Activated B cell treated with CpG ODN at 0.5 μM for 24 hours (primary cell): ENCODE measurements around the gene KANK3. TPM values are rescaled to one million over a fixed set of nuclear protein-coding genes. Genes with fewer than 3 reads are reported as not detected.
"Not testable (repeated sequence)": the region's sequence is repeated elsewhere in the genome, so short reads cannot be mapped to it uniquely, and the experiment has no call there.

Experiments
- ATAC-seq: fragments of 200-7000 bp; cut with Tn5 transposase; one replicate; pipeline ENCODE4 v1.10.0; 2021; ENCODE audit warnings: low read depth, mild to moderate bottlenecking, moderate library complexity
- CTCF ChIA-PET: fragments of 350-600 bp; sonication (Branson Sonifier 250); formaldehyde crosslinking; loops from one replicate; lab custom pipeline; 2021; ENCODE audit warnings: antibody characterized with exemption; lab: Charles Lee
- POLR2A ChIA-PET: fragments of 350-600 bp; sonication (Branson Sonifier 250); formaldehyde crosslinking; loops from one replicate; lab custom pipeline; 2021; ENCODE audit warnings: antibody characterized with exemption; lab: Charles Lee
- DNase-seq: peaks from one replicate; pipeline ENCODE4 v3.0.0; 2022
- H3K27ac Mint-ChIP-seq: one replicate; pipeline ENCODE4 v1.8.0; 2020; ENCODE audit warnings: mixed read lengths
- H3K27me3 Mint-ChIP-seq: one replicate; pipeline ENCODE4 v1.8.0; 2021; ENCODE audit warnings: mixed read lengths
- H3K36me3 Mint-ChIP-seq: one replicate; pipeline ENCODE4 v1.8.0; 2021; ENCODE audit warnings: low read depth, mixed read lengths
- H3K4me1 Mint-ChIP-seq: one replicate; pipeline ENCODE4 v1.8.0; 2021; ENCODE audit warnings: mixed read lengths
- H3K4me3 Mint-ChIP-seq: one replicate; pipeline ENCODE4 v1.8.0; 2020; ENCODE audit warnings: mild to moderate bottlenecking, mixed read lengths
- H3K9me3 Mint-ChIP-seq: one replicate; pipeline ENCODE4 v1.8.0; 2020; ENCODE audit warnings: mixed read lengths
- CTCF ChIP-seq: fragments of 200-600 bp; IDR thresholded peaks from one replicate; pipeline ENCODE4 v1.8.0; 2022; ENCODE audit warnings: antibody characterized with exemption, mild to moderate bottlenecking
- intact Hi-C: fragments of 100-400 bp; cut with micrococcal nuclease; formaldehyde crosslinking; loops from one replicate; pipeline ENCODE4 v1.15.1; 2024
- total RNA-seq: library from RNA; stranded (reverse); gene quantifications from 2 replicates; pipeline ENCODE4 v1.2.3, GENCODE V29; 2022

The KANK3 gene
- total RNA-seq, 1 donor from 2014 or later: 0.29 TPM

GRCh38 chr19:8379156-8379891, 36.3 kb upstream of the KANK3 start:
- ATAC-seq, intact Hi-C loops, H3K4me3 Mint-ChIP-seq, POLR2A ChIA-PET, H3K9me3 Mint-ChIP-seq, H3K4me1 Mint-ChIP-seq, DNase-seq, H3K27ac Mint-ChIP-seq, H3K27me3 Mint-ChIP-seq: not testable (repeated sequence)
- CTCF ChIA-PET: interaction anchor here (1.4 kb wide), 1 partner anchor 26 kb away, joined by 3 read pairs; no protein-coding TSS in a partner anchor
- peaks cover 12% of the 10 kb centered on the region for H3K36me3 Mint-ChIP-seq

DNA sequence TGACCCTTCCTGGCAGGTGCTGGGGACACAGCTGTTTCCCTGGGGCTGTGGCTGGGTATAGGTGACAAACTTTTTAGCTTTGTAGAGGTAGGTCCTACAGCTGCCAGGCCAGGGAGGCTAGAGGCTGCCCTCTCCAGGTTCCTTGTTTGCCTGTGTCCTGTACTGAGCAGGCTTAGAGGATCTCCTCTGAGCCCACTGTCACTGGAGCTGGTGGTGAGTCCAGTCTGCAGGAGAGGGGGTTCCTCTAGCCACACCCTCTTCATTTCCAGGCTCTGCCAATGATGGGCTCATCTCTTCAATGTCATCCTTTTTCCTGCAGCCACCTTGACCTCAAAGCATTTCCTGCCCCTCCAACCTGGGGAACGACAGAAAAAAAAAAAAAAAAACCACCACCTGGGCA, 34.5 kb upstream of the KANK3 start:
- H3K4me3 Mint-ChIP-seq: no peak overlapping the region
- peaks cover 17% of the 10 kb centered on the region for H3K36me3 Mint-ChIP-seq
- CTCF ChIA-PET: no interaction called here
- no peaks in the 10 kb centered on the region for H3K4me1 Mint-ChIP-seq
- POLR2A ChIA-PET: no interaction called here
- no peak overlapping the region for H3K27ac Mint-ChIP-seq
- no peaks in the 10 kb centered on the region for H3K9me3 Mint-ChIP-seq
- intact Hi-C loops: no loop called here
- no peak for TF ChIP-seq CTCF
- no peak for ATAC-seq
- DNase-seq: no peak
- H3K27me3 Mint-ChIP-seq: no peaks in the 10 kb centered on the region

DNA sequence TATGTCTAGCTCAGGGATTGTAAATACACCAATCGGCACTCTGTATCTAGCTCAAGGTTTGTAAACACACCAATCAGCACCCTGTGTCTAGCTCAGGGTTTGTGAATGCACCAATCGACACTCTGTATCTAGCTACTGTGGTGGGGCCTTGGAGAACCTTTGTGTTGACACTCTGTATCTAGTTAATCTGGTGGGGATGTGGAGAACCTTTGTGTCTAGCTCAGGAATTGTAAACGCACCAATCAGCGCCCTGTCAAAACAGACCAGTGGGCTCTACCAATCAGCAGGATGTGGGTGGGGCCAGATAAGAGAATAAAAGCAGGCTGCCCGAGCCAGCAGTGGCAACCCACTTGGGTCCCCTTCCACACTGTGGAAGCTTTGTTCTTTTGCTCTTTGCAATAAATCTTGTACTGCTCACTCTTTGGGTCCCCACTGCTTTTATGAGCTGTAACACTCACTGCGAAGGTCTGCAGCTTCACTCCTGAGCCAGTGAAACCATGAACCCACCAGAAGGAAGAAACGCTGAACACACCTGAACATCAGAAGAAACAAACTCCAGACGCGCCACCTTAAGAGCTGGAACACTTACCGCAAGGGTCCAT, 33.4 kb upstream of the KANK3 start:
- intact Hi-C loops, H3K27ac Mint-ChIP-seq, H3K4me1 Mint-ChIP-seq, H3K4me3 Mint-ChIP-seq, DNase-seq, ATAC-seq, H3K9me3 Mint-ChIP-seq, H3K27me3 Mint-ChIP-seq, POLR2A ChIA-PET, CTCF ChIA-PET: not testable (repeated sequence)
- peaks cover 17% of the 10 kb centered on the region for H3K36me3 Mint-ChIP-seq

- H3K27me3 Mint-ChIP-seq, H3K9me3 Mint-ChIP-seq, CTCF ChIA-PET, POLR2A ChIA-PET, H3K27ac Mint-ChIP-seq, ATAC-seq, DNase-seq, H3K4me3 Mint-ChIP-seq, H3K4me1 Mint-ChIP-seq, intact Hi-C loops: not testable (repeated sequence)
- peaks cover 17% of the 10 kb centered on the region for H3K36me3 Mint-ChIP-seq
Measured at GRCh38 chr19:8375766-8376165, 32.7 kb upstream of the KANK3 start.

- ATAC-seq (no peak), DNase-seq (no peak)
- H3K9me3 Mint-ChIP-seq: no peaks in the 10 kb centered on the region
- peaks cover 15% of the 10 kb centered on the region for H3K36me3 Mint-ChIP-seq
- no peaks in the 10 kb centered on the region for H3K4me1 Mint-ChIP-seq
- intact Hi-C loops: no loop called here
- no peak for TF ChIP-seq CTCF
- ChIA-PET POLR2A (no interaction called here), CTCF (no interaction called here)
- no peak overlapping the region for H3K4me3 Mint-ChIP-seq
- no peaks in the 10 kb centered on the region for H3K27me3 Mint-ChIP-seq
- no peak overlapping the region for H3K27ac Mint-ChIP-seq
Measured at GRCh38 chr19:8373867-8374813, 31.1 kb upstream of the KANK3 start.

DNA sequence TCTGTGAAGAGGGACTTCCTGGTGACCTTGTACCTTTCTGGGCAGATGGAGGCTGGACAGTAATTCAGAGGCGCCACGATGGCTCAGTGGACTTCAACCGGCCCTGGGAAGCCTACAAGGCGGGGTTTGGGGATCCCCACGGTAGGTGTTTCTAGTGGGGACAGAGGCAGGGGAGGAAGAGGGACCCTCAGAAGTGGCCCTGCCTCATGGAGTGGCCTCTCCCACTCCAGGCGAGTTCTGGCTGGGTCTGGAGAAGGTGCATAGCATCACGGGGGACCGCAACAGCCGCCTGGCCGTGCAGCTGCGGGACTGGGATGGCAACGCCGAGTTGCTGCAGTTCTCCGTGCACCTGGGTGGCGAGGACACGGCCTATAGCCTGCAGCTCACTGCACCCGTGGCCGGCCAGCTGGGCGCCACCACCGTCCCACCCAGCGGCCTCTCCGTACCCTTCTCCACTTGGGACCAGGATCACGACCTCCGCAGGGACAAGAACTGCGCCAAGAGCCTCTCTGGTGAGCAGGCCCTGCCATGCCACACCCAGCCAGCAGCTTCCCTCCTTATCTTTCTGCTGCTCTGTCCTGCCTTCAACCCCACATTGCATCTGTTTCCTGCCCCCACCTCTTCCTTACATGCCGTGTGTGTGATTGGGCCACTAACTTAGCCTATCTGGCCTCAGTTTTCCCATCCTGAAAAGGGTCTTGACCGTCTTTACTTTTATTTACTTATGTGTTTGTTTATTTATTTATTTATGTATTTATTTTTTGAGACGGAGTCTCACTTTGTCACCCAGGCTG, 28.1 kb upstream of the KANK3 start:
- peaks cover 18% of the 10 kb centered on the region for H3K27me3 Mint-ChIP-seq

More for the DNA sequence above, 28.1 kb upstream of the KANK3 start:
- POLR2A ChIA-PET: no interaction called here
- CTCF ChIA-PET: no interaction called here
- Mint-ChIP-seq H3K27ac (no peak overlapping the region), H3K4me3 (no peak overlapping the region), H3K4me1 (no peaks in the 10 kb centered on the region), H3K36me3 (peaks cover 5% of the 10 kb centered on the region), H3K9me3 (no peaks in the 10 kb centered on the region)
- no peak for DNase-seq
- TF ChIP-seq CTCF: no peak
- intact Hi-C loops: no loop called here
- no peak for ATAC-seq
